GM18526 (cell line): ENCODE measurements around the gene MUC6.

Source experiments
- POLR2A ChIP-seq: IDR thresholded peaks from 3 replicates; pipeline ENCODE4 v1.6.1; 2011; ENCODE audit not compliant: insufficient read length; ENCODE audit errors: extremely low read depth

Gene MUC6

DNA sequence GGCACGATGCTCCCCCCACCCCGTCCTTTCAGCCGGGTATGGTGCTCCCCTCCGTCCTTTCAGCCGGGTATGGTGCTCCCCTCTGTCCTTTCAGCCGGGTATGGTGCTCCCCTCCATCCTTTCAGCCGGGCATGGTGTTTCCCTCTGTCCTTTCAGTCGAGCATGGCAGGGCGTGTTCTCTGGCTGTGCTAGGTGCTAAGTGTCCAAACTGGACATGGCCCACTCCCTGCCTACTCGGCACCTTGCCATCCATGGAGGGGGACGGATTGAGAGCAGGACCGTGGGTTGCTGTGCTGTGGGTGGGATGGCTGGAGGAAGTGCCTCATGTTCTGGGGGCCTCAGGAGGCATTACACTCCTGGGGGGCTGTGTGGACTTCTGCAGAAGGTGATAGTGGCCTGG is 45.5 kb downstream of the MUC6 start:
- no peak for TF ChIP-seq POLR2A

DNA sequence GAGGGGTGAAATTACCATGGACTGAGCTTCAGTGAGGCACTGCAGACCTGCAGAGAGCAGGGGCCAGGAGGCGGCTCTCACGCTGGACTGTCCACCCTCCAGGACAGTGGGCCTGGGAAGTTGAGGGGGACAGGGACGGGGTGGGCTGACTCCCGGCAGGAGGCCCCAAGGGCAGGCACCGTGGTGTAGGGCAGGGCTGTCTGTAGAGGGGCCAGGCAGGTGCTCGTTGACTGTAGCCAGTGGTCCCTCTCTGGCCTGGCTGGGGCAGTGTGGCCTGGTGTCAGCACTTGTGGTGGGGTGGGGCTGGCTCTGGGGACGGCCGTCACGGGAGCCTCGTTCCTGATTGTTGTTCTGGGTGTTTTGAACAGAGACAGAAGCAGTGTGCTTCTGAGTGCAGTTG is 46.4 kb downstream of the MUC6 start:
- TF ChIP-seq POLR2A, result no peak

DNA sequence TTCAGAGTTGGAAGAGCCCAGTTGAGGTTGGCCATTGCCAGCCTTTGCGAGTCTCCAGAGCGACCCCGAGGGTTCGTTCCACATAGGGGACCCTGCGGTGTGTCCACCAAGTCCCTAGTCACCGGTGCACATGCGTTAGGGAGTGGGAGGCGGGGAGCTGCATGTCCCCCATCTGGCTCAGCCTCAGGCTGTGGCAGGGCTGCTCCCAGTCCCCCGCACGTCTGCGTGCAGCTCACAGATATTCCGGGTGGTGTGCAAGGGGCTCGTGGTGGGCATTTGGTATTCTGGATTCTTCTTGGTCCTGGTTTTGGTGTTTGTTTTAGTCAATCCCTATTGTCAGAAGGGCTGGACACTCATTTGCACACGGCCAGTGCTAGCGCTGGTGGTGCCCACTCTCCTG is 48.8 kb downstream of the MUC6 start:
- no peak for TF ChIP-seq POLR2A

DNA sequence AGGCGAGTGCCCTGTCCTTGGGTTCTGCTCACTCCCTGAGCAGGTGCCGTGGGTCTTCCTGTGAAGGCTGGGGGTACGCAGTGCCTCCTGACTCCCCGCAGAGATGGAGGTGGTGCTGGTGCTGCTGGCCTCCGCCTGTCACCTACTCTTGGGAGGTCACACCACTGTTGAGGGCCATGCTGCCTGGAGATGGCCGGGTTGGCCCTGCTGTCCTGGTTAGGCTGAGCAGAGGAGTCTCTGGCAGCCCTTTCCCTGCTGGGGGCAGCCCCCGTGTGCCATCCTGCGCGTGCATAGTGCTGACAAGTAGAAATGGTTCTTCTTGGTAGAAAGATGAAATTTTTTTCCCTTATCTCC is 49.6 kb downstream of the MUC6 start:
- no peak for TF ChIP-seq POLR2A

DNA sequence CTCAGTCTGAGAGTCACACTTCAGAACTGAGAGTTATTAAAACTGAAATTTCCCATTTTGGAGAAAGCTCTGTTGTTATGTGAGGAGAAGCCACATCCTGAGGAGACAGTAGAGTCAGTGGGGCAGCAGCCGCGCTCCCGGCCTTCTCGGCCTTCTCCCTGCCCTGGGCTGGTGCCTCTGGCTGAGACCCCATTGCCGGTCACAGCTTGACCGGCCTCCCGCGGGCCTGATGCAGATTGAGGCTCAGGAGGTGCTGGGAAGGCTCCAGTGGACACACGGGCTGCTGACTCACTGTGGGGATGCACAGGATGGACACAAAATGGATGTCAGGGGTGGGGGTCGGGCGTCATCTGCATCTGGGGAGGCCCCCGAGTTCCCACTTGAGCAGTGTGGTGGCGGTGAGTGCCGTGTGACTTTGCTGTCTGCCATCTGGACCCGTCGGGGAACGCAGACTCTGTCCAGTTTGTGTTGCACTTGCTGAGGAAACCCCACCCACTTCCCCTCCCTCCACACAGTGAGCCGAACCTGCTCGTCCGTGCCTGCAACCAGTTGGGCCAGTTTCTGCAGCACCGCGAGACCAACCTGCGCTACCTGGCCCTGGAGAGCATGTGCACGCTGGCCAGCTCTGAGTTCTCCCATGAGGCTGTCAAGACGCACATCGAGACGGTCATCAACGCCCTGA is 50.1 kb downstream of the MUC6 start:
- no peak for TF ChIP-seq POLR2A

DNA sequence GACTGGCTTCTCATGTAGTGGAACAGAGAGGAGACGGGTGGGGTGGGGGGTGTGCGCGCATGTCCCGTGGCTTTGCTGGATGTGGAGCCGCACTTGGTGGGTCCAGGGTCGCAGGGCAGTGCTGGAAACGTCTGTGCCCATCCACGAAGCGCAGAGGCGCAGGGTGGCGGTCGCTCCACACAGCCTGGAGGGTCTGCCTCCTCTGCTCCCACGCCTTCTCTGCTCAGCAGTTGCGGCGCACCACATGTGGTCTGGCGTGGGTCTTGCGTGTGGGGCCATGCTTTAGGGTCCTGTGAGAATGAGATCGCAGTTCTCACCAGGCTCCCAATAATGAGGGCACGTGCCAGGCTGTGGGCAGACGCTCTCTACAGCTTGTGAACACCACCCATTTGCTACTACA is 50.7 kb downstream of the MUC6 start:
- TF ChIP-seq POLR2A, result no peak

DNA sequence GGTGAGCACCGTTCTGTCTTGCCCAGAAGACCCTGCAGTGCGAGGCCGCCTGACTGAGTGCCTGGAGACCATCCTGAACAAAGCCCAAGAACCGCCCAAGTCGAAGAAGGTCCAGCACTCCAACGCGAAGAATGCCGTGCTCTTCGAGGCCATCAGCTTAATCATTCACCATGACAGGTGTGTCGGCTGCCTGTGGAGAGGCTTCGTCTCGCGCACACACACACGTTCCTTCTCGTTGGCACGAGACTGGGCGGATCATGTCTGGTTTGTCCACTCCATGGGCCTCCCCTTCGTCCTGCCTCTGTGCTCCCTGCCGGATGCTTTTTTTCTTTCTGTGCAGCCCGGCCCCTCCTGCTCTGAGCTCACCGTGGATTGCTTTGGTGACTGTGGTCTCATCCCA is 51.1 kb downstream of the MUC6 start:
- no peak for TF ChIP-seq POLR2A

DNA sequence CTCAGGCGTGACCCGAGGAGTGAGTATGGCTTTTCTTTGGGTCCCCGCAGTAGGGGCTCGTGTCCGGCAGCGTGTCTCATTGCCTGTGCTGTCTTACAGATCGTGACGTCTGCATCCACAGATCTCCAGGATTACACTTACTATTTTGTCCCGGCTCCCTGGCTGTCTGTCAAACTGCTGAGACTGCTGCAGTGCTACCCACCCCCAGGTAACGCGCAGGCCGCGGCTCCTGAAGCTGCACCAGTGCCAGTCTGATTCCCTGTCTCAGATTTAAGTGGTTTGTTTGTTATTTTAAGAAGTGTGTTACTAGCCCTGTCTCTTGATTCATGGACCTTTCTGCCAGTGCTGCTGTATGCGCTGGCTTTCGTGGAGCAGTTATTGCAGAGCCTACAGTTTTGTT is 52.0 kb downstream of the MUC6 start:
- TF ChIP-seq POLR2A, result no peak

DNA sequence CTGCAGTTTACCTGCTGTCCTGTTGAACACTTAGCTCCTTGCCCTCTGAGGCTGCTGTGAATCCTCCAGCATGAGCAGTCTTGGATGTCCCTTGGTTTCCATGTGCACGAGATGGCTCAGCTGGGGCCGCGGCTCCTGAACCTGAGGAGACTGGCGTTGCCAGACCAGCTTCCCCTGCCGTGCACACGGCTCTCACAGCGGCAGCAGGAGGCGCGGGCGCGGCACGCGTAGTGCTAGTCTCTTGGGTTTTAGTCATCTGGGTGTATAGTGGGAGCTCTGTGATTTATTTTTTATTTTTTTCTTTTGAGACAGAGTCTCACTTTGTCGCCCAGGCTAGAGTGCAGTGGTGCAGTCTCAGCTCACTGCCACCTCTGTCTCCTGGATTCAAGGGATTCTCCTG is 54.8 kb downstream of the MUC6 start:
- TF ChIP-seq POLR2A, result no peak

DNA sequence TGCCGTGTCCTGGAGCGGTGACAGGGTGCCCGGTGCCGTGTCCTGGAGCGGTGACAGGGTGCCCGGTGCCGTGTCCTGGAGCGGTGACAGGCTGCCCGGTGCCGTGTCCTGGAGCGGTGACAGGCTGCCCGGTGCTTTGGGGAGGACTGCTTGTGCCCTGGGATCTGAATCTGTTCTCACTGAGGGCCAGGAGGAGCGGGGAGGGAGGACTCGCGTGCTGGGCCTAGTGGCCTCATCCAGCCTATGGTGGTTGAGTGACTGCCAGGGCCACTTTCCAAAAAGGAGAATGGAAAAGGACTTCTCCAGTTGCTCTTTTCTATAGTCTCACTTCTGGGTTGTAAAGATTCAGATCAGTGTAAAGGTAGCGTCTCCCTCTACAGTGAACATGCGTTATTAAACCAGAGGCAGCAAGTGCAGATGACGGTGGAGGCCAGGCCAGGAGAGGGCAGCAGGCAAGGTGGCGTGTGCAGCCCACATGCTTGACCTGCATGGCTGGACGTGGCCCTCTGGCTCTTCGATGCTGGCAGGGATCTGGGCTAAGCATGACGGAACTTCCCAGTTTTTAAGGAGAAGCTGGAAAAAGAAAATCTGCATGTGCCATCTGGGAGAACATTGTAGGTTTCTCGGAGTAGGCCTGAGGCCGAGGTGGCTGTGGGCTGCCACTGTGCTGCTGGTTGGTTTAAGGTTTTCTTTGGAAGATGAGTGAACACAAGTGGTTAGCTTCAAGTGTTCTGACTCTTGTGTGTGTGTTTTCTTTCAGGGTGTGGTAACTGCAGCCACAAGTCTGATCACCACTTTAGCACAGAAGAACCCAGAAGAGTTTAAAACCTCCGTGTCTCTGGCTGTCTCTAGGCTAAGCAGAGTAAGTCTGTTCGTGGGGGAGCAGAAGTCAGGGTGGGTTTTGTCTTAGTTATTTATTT is 55.8 kb downstream of the MUC6 start:
- TF ChIP-seq POLR2A, result no peak

DNA sequence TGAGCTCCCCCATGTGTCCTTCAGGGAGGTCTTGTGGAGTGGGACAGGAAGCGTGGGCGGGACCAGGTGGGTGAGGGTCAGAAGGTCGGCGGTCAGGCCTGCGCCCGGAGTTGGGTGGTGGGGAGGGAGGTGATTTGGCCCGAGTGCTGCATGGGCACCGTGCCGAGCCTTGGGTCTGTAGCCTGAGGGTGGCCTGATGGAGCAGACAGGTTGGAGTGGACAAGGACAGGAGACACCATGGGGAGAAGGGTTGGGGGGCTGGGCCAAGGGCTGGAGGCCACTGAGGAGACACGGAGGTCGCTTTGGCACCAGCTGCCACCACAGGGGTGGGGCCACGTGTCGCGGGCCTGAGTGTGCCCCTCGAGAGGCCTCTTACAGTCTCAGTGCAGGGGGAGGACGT is 57.7 kb downstream of the MUC6 start:
- TF ChIP-seq POLR2A, result no peak

DNA sequence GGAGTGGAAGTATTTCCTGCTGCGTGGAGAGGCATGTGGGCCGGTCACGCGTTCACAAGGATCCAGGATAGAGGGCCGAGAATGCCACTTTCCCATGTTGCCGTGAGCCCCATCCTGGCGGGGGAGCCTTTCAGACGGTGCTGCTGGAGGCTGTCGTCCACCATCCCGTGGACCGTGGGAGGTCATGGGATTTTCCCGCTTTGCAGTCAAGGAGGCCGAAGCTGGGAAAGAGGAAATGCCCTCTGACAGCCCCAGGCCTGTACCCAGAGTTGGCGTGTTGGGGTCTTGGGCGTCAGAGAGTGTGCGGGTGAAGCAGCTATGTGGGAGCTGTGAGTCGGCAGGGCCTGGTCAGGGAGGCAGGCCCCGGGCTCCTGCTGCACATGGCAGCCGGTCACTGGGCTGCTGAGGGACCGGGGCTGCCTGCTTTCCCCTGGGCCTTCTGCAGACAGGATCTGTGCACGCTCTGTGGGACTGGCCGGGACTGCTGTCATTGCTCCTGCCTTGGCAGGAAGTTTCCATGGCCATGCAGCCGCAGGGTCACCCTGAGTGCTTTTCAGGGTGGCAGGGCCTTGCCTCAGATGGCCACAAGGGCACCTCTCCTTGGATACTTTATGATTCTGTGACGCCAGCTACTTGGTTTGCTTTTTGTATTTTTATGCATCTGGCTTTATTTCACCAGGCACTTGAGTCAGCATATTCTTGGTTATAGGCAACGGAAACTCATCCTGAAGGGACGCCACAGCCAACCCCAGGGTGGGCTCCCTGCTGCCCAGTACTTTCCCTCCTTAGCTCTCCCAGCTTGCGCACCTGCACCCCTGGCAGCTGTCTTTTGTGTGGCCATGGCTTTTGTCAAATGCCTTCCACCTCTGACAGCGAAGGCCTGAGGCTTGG is 58.4 kb downstream of the MUC6 start:
- no peak for TF ChIP-seq POLR2A

DNA sequence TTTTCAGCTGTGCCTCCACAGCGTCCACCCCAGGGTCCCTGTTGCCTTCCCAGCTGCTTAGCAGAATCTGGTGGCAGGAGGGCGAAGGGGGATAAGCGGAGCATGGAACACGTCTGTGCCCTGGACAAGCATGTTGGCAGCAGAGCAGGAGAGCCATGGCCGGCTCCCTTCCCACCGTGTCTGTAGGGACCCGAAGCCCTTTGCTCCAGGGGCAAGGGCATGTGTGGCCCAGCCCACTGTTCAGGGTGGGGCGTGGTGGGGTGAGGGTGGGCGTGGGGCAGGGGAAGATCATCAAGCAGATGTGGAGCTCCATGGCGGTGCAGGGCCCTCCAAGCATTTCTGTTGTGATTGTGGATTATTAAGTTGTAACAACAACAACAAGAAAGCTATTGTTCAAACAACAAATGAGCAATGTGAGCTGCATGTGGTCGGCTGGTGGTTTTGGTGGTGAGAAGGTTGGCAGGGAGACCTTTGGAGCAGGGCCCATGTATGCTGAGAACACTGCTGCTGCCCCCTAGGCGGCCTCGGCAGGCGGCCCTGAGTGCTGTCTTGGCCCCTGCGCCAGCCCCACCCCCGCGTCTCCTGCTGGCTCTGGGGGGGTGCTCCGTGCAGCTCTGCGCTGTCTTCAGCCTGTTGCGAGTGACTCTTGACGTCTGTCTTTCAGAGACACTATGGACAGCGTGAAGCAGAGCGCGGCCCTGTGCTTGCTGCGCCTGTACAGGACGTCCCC is 59.9 kb downstream of the MUC6 start:
- TF ChIP-seq POLR2A, result no peak

DNA sequence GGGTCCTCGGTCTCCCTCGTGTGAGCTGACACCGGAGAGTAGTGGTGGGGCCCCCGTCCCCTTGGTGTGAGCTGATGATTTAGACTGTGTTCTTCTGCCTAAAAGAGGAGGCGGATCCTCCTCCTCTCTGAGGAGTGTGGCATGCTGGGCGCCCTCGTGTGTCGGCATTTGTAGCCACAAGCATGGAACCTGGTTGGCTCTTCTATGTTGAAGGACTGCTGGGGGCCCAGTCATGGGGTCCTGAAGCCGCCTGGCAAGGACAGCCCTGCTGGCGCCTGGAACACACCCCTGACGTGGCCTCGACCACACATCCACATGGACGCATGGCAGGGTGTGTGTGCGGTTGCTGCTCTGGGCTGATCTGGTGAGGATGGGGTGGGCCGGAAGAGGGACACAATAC is 60.7 kb downstream of the MUC6 start:
- TF ChIP-seq POLR2A, result no peak

DNA sequence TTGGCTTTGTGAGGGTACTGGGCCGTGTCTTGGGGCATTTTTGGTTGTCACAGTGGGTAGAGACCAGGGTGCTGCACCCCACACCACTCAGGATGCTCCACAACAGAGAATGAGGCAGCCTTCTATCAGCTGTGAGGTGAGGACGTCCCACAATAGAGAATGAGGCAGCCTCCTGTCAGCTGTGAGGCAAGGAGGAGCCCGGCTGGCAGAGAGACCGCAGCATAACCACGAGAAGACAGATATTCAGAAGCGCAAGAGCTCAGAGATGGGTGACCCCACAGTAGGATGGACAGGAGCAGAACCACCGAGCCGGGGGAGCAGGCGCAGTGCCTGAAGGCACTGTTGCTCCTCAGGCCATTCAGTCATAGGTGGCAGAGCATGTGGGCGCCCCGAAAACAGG is 63.3 kb downstream of the MUC6 start:
- no peak for TF ChIP-seq POLR2A
